ENCODE measurements around the gene PACRG.

Gene PACRG

DNA sequence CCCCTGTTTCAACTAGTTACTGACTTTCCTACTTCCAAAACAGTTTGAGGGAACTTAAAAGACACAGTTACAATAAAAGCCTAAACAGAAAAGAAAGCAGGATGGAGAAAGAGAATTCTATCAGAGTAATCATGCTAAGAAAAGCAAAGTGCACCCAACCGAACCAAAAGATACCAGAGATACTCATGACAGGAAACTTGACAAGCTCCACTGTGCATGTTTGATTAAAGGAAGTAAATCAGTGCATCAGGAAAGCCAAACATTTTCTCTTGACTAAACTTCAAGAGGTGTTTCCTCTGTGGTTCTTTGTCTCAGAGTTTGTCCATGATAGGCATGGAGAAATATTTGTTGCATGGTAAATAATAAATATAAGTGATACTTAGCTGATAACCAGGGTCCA lies 138.9 kb downstream of the PACRG start:
- no peak for DNase-seq (ENCODE audit: low spot score)

DNA sequence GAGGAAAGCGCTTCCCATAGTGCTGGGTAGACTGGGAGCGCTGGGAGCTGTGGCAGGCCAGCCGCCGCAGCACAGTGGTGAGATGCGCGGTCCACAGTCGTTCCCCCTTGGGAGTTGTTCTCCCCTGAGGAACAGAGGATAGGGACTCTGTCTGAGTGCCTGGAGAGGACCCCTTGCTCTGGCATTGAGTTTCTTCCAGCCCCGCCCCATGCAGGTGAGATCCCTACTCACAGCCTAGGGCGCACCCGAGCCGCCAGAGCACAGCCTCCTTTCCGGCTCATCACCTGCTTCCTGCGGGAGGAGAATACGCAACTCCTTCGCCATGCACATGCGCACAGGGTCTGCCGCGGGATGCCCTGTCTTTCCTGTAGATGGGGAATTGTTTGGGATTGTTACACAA lies 140.6 kb downstream of the PACRG start:
- DNase-seq (ENCODE audit: low spot score): no peak

DNA sequence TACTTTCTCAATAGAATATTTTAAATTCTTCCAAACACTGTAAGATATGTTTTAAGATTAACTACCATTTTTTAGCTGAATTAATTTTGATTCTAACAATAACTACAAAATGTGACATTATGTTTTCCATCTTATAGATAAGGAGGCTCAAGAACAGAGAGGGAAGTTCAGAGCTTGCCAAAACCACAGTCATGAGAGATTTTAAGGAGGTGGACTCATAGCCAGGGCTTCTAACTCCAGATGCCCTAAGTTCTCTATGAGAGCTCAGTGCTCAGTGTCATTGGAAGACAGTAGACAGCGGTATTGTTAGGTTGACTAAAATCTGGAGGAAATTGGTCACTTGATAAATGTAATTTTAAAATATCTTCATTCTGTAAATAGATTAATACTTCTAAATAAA lies 144.2 kb downstream of the PACRG start:
- DNase-seq (ENCODE audit: low spot score): no peak

DNA sequence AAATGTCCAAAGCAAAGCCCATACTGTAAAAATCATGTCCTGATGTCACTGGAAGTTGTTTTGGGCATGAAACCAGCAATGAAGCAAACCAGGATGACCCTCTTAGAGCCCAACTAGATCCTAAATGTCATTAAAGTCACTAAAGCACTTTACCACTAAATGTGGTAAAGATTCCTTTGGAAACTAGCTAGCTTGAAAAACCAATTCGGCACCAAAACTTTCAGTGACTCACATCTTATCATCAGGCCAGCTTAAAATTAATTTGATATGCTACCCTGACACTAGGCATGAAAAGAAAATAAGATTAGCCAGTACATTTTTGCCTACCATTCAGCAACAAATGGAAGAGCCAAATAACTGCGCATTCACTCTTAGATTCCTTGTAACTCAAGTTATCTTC lies 145.8 kb downstream of the PACRG start:
- no peak for DNase-seq (ENCODE audit: low spot score)

DNA sequence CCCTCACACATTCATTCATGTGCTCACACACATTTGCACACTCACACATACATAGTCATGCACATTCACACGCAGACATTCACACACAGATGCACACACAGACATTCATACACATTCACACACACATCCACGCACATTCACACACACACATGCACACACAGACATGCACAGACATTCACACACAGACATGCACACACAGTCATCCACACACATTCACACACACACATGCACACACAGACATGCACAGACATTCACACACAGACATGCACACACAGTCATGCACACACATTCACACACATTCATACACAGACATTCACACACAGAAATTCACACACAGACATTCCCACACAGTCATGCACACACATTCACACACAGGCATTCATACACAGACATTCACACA lies 147.3 kb downstream of the PACRG start:
- DNase-seq (ENCODE audit: low spot score): no peak

DNA sequence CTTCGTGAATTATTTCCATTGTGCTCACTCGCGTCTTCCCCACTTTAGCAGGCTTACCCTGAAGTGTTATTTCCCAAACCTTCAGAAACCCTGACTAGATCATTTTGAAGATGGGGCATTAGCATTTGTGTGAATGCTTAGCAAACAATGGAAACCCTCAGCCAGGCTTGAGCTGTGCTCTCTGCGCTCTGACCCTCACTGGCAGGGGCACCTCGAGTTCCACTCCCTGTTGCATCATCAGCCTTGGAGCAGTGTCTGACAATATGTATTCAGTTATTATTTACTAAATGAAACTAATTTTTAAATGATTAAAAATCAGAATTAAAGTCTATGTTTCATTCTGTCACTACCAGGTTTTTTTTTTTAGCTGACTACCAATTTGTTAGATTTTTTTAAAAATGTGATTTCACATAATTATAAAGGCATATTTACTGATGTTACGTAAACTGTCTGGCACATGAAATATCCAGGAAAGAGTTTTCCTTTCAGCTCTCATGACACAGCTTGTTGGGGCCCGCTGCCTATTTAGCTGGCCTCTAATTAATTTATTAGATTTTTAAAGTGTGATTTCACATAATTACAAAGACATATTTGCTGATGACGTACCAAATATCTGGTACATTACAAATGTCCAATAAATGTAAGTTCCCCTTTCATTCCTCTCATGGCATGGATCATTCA lies 155.2 kb downstream of the PACRG start:
- no peak for DNase-seq (ENCODE audit: low spot score)

DNA sequence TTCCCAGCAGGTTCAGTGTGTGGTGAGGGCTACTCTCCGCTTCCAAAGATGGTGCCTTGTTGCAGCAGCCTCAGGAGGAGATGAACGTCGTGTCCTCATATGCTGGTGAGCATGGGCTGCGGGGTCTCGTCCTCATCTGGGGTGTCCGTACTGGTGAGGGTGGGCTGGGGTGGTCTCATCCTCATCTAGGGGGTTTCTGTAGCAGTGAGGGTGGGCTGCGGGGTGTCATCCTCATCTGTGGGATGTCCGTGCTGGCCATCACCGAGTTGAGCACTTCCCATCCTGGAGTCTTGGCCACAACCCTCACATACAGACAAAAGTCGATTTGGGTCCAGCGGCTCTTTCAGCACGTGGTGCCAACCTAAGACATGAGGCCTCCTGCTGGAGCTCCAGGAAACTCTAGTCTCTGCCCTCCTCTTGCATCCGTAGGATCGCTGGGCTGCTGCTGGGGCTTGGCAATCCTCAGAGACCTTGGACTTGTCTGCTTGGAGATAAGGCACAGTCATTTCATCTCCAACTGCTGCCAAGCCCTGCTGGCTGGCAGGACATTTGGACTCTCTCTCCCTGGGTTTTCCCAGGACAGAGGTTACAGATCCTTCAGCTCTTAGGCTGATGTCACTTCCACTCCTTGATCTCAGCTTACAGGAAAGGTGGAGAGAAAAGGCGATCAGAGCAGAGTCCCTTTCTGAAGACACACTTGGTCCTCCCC lies 160.4 kb downstream of the PACRG start:
- no peak for DNase-seq (ENCODE audit: low spot score)

DNA sequence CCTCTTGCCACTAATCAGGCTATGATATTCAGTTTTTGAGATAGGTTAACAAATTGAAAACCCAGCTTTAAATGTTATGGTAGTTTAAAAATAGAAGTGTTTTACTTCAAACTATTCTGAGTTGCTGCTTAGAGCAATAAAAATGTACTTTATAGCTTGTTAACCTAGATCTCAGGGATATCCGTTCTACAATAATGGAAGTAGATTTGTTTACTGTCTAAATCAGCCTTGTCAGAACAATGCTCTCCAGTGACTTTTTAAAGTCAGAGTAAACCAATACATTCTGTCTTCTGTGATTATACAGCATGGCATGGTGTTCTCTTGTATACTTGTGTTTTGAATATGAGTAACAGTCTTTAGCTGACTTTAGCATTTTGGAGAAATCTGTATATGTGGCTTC lies 161.5 kb downstream of the PACRG start:
- DNase-seq (ENCODE audit: low spot score): no peak

DNA sequence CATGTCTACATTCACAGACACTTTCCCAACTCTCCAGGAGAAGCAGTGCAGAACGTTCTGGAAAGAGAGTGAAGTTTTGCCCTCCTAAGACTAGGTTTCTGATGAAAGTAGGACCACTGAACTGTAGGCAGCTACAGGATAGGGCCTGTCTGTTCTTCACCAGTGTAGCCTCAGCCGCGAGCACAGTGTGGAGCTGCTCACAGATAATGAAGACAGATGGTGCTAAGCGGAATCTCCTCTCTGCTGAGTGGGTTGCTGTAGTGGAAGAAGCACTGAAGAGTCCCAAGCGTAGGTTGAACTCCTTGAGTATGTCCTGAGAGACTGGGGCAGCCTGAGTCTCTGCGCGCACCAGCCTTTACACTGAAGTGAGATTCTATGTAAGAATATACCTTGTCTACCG lies 170.2 kb downstream of the PACRG start:
- no peak for DNase-seq (ENCODE audit: low spot score)

DNA sequence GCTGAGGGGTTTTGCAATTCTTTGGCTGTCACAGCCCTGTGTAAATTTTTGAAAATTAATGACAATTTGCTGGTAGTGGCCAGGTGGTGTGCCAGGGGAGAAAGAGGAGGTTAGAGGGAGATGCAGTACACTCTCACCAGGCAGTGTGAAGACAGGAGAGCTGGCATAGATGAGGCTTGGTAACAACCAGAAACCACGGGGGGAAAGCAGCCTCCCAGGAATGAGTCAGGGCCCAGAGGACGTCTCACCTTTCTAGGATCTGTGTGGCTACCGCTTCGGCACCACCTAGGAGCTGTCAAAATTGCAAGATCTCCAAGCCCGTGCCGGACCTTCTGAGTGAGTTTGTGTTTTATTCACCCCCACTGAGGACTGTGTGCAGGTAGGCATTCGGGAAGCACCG lies 171.4 kb downstream of the PACRG start:
- no peak for DNase-seq (ENCODE audit: low spot score)

DNA sequence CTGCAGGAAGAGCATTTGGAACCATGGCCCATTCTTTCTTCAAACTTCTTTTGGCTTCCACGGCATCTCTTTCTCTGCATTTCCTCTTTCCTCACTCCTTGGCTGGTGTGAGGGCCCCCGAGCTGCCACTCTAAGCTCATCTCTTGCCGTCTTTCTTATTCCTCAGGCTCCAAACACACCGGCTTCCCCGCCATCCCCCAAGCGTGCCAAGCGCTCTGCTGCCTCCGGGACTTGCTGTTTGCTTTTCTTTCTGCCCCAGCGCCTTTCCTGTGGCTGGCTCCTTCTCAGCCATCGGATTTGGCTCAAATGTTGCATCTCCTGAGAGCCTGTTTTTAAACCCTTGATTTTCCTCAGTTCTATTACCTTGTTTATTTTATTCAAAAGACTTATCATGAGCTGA lies 172.7 kb downstream of the PACRG start:
- no peak for DNase-seq (ENCODE audit: low spot score)

DNA sequence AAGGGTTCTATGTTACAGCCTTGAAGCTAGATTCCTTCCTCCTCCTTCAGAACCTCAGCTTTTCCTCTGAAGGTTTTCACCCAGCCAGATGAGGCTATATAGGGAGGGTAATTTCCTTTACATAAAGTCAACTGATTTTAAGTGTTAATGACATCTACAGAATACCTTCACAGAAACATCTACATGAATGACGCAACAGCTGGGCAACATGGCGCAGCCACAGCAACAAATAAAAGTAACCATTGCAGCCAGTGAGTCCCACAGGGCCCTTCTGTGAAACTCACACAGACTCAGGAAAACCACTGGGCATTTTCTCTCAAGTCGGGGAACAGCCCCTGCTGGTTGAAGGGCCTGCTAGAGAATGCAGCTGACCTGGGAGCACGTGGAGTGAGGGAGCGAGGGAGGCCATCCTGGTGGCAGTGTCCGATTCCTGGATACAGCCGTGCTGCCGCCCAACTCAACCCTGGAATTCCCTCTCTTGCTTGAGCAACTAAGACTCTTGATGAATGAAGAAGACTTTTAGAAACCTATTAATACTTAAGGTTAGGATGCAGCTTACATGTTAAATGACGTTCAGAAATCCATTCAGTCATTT lies 176.4 kb downstream of the PACRG start:
- no peak for DNase-seq (ENCODE audit: low spot score)

DNA sequence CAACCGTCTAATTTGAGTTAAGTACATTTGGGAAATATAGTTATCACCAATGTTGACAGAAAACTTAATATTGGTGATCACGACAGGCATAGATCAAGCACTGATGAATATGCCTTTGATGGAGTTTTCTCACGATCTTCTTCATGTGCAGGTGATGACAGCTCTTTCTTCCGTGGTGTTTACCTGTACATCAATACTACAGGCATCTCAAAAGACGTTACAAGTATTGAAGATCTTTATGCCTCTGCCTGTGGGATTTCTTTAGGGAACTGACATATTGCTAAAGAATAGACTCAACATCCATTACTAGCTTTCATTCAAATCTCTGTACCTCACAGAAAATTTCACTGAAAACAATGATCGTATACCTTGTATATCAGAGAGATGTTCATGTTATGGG lies 178.7 kb downstream of the PACRG start:
- no peak for DNase-seq (ENCODE audit: low spot score)

DNA sequence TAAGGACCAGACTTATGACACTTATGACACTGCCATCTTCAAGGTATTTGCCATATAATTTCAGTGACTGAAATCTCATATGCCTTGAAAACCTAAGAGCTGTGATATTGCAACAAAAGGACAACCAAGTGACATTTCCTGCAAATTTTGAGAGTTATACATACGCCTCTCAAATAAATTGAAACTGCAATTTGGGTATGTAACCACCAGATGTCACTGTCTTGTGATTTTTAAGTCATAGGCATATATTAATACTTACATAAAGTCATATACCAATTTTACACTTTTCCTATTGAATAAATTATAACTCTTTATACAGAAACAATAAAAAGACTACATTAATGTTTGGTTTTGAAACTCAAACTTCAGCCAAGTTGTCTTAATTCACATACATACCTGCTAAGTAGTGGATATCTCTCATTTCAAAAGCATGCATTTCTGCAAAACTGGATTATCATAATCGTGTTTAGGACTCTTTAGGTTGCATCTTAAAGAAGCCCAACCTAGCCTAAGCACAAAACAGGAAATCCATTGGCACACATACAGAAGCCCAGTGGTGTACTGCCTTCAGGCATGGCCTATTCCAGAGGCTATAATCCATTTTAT lies 180.2 kb downstream of the PACRG start:
- no peak for DNase-seq (ENCODE audit: low spot score)

DNA sequence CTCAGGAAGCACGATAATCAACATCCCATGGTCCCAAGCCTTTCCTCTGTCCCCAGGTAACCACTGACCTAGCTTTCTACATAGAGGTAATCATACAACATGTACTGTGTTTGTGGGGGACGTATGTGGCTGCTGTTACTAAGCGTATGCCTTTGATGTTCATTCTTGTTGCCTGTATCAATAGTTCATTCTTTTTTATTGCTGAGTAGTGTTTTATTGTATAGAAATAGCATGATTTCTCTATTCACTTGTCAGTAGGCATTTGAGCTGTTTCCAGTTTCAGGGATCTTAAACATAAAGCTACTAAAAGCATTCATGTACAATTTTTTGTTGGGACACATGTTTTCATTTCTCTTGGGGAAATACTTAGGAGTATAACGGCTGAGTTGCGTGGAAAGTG lies 185.4 kb downstream of the PACRG start:
- DNase-seq (ENCODE audit: low spot score): no peak

DNA sequence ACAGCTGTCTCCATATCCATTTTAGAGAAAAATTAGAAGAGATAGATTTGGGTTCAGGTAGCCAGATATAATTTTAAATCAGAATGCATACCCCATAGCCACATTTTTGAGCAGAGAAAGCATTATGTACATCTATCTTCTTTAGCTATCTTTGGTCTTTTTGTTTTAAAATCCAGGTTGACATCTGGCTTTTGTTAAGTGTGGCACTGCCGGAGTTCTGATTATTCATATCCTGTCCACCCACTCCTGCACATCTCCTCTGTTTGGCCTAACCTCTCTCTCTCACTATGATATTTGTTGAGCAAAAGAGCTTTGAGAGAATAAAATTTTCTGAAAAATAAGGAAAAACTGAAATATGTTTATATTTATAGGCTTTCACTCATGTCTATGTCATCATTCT lies 189.7 kb downstream of the PACRG start:
- DNase-seq (ENCODE audit: low spot score): no peak

DNA sequence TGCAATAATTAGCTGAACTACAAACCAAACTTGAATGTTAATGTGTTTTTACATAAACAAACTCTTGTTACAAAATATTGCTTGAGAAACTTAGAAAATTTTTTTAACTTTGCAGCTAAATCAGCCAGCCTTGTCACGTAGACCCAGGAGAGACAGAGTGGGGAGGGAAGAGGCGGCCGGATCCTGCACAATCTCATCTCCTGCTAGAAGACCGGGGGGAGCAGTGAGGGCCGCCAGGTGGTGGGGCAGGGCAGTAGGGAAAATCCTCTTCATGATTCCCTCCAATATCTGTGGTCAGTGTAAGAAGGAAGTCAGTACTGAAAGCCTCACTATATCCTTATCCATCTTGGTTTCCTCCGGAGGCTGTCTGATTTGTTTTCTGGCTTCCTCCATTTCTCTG lies 193.3 kb downstream of the PACRG start:
- DNase-seq (ENCODE audit: low spot score): no peak

DNA sequence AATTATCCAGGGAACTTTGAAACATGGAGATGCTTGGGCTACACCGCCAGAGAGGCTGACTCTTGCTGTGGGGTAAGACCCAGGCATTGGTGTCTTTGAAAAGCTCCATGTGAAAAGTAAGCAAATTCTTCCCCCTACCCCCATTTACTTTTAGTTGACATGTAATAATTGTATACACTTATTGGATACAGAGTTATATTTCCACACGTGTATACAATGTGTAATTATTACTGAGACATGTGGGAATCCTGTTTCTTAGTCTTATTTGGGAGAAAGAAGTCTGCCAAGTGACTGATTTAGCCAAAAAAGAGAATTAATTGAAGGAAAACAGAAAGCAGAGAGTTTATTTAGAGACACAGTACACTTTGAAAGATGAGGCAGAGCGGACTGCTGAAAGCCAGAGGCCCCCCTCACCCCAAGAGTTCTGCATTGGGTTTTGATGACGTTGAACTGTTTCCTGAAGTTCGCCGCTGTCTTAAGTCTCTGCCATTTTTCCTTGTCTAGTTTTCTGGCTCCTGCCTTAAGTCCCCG lies 193.8 kb downstream of the PACRG start:
- DNase-seq (ENCODE audit: low spot score): no peak

DNA sequence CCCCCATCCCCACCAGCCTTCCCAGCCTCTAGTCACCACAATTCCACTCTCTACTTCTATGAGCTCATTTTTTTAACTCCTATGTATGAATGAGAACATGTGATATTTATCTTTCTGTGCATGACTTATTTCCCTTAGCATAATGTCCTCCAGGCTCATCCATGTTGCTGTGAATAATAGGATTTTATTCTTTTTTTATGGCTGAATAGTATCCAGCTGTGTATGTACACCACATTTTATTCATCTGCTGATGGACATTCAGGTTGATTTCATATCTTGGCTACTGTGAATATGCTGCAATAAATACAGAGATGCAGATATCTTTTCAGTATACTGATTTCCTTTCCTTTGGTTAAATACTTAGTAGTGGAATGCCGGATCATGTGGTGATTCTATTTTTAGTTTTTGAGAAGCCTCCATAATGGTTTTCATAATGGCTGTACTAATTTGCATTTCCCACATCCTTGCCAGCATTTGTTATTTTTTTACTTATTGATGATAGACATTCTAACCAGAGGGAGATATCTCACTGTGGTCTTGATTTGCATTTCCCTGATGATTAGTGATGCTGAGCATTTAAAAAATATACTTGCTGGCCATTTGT lies 194.9 kb downstream of the PACRG start:
- DNase-seq (ENCODE audit: low spot score): no peak

DNA sequence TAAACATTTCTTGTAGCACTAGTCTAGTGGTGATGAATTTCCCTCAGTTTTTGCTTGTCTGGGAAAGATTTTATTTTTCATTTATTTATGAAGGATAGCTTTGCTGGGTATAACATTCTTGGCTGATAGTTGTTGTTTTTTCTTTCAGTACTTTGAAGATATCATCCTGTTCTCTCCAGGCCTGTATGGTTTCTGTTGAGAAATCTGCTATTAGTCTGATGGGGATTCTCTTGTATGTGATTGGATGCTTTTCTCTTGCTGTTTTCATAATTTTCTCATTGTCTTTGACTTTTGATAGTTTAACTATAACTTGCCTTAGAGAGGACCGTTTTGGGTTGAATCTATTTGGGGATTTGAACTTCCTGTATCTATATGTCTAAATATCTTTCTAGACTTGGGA lies 207.1 kb downstream of the PACRG start:
- DNase-seq (ENCODE audit: low spot score): no peak

DNA sequence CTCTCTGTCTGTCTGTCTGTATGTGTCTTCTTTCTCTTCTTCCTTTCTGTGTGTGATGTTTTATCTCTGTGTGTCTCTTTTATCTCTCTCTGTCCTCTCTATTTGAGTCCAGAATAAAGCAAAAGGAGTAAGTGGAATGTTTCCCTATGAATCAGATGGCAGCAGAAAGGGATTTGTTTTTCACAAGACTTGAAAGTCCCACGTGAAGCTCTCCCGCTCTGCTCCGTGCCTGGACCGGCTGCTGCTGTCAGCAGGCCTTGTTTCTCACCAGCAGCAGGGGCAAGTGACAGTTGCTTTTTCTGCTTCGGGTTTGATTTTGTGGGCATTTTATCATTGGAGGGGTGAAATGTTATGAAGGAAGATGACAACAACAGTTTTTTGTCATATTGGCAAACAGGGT lies 212.7 kb downstream of the PACRG start:
- DNase-seq (ENCODE audit: low spot score): no peak

DNA sequence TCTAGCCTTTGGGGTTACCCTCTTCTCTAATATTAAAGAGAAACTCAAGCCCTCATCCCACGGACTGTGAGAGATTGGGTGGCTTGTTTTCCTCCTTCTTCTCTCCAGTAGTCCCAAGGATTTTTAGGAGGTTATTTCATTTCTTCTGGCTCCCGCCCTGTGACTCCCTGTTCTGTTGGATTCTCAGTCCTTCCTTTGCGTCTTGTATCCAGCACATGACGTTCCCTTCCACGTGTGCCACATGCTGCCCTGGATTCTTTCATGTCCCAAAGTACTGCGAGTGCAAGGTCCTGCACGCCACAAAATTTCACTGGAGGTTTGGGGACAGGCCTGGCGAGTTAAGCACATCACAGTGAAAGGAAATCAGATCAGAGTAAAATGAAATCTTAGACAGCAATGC lies 213.4 kb downstream of the PACRG start:
- DNase-seq (ENCODE audit: low spot score): no peak

DNA sequence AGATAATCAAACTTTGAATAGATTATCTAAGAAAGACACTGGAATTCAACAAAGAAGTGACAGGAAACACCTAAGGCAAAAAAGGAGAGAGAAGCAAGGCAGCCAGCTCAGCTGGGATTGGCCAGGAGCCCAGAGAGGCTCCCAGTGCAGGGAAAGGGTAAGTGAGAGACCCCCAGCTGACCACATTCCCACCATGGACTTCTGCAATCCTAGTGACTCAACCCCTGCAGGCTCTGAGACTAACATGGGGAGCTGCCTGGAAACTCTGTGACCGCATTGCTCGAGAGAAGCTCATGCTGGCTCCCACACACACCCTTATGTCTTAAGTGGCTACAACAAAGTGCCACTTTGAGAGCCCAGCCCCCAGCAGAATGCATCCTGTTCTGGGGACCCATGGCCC lies 215.1 kb downstream of the PACRG start:
- DNase-seq (ENCODE audit: low spot score): no peak

All from ecto neural progenitor cell (in vitro differentiated cells).